ENCODE measurements around the gene DVL2. TPM values are rescaled to one million over a fixed set of nuclear protein-coding genes. Genes with fewer than 3 reads are reported as not detected.

The DVL2 gene
- total RNA-seq, 1 donor from 2014 or later, result 34.4 TPM

DNA sequence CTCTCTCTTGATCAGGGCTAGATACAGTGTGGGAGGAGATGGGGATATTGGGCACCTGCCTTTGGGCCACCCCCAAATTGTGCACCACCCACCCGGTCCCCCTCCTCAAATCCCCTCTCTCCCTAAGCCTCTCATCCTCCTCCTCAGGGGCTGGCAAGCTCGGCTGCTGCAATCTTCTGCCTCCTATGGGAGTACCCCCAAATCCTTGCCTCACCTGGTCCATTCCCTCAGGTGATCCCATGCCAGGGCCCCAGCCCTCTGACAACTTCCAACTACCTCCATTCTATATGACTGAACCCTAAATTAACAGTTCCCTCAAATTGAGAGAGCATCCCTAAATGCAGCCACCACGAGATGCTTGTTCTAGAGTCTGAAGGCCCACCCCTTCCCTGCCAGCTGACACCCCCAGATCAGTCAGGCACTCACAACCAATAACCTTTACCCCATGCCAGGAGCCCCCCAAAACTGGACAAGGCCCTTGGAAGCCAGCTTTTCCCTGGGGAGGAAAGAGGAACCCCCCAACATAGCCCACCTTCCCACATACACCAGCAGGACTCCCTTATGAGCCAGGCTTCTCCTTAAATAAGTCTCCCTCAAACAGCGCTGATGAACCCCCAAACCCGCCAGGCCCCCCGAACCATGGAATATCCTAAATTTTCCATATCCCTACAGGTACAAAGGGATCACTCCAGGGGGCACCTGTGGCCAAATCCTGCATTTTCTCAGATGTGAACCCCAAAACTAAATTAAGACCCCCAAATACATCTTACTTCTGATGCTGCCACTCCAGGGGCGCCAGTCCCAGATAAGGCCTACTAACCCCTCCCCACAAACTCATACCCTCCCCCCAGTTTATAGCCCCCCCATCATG is 17.8 kb downstream of the DVL2 start:
- Histone ChIP-seq H3K4me3 (ENCODE audit: insufficient read depth, low read depth, low read length) (peak overlapping the region; percentile 65), H3K36me3 (ENCODE audit: insufficient read depth, low read length) (no peaks in the 10 kb centered on the region), H2AFZ (ENCODE audit: low read depth, low read length) (no peak overlapping the region), H3K27me3 (ENCODE audit: insufficient read depth, low read length) (no peaks in the 10 kb centered on the region), H3K79me2 (ENCODE audit: insufficient read depth, low read length) (peaks cover 62% of the 10 kb centered on the region), H3K27ac (ENCODE audit: low read depth, low read length) (no peak overlapping the region), H3K9me3 (ENCODE audit: insufficient read depth, low read depth, low read length) (no peaks in the 10 kb centered on the region), H4K20me1 (ENCODE audit: insufficient read depth, low read length) (peaks cover 57% of the 10 kb centered on the region), H3K4me1 (ENCODE audit: insufficient read depth, low read length) (peaks cover 49% of the 10 kb centered on the region), H3K4me2 (ENCODE audit: low read length) (peak overlapping the region; percentile 92), H3K9ac (ENCODE audit: low read length) (peak overlapping the region; percentile 79)
- Mint-ChIP-seq H3K4me3 (ENCODE audit: unreplicated experiment) (peak overlapping the region; percentile 82), H3K27ac (ENCODE audit: unreplicated experiment) (peak overlapping the region; percentile 42), H3K36me3 (ENCODE audit: low read depth, unreplicated experiment) (peaks cover 9% of the 10 kb centered on the region), H3K4me1 (ENCODE audit: low read depth, unreplicated experiment) (peaks cover 33% of the 10 kb centered on the region), H3K27me3 (ENCODE audit: low read depth, unreplicated experiment) (no peaks in the 10 kb centered on the region), H3K9me3 (ENCODE audit: unreplicated experiment) (no peaks in the 10 kb centered on the region)
- TF ChIP-seq EZH2 (IDR thresholded peaks at IDR 0.05; ENCODE audit: insufficient read depth, low read length), result no peak
- TF ChIP-seq, protein P1, sequence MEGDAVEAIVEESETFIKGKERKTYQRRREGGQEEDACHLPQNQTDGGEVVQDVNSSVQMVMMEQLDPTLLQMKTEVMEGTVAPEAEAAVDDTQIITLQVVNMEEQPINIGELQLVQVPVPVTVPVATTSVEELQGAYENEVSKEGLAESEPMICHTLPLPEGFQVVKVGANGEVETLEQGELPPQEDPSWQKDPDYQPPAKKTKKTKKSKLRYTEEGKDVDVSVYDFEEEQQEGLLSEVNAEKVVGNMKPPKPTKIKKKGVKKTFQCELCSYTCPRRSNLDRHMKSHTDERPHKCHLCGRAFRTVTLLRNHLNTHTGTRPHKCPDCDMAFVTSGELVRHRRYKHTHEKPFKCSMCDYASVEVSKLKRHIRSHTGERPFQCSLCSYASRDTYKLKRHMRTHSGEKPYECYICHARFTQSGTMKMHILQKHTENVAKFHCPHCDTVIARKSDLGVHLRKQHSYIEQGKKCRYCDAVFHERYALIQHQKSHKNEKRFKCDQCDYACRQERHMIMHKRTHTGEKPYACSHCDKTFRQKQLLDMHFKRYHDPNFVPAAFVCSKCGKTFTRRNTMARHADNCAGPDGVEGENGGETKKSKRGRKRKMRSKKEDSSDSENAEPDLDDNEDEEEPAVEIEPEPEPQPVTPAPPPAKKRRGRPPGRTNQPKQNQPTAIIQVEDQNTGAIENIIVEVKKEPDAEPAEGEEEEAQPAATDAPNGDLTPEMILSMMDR (IDR thresholded peaks at IDR 0.05; ENCODE audit: insufficient read depth, low read depth, low read length), result no peak
- DNase-seq (ENCODE audit: low read depth) (no peak), FAIRE-seq (no peak)

DNA sequence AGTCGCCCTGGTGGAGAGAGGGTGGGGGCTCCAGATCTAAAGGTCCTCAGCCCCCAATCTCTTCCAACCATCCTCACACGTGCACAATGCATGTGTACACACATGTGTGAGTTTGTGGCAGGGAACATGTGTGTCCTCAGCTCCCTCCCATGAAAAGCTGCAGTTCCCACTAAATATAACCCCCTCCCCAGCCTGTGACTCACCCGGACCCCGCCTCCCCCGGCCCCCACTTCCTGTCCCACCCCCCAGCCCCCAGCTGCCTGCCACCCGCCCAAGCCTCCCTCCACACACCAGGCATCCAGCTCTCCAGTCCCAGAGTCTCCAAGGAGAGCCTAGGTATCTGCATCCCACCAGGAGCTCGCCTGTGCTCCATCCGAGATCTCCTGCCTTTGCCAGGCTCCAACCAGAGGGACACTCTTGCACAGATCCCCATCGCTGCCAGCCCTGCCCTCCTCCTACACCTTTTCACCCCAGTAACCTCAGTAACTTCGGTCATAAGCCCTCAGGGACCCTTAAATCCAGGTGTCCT is 18.6 kb downstream of the DVL2 start:
- FAIRE-seq (no peak), DNase-seq (ENCODE audit: low read depth) (no peak)
- TF ChIP-seq, protein P1 (IDR thresholded peaks at IDR 0.05; ENCODE audit: insufficient read depth, low read depth, low read length), result no peak
- TF ChIP-seq EZH2 (IDR thresholded peaks at IDR 0.05; ENCODE audit: insufficient read depth, low read length), result no peak
- H3K9ac ChIP-seq (ENCODE audit: low read length), result peak overlapping the region; percentile 79
- Mint-ChIP-seq H3K9me3 (ENCODE audit: unreplicated experiment) (no peaks in the 10 kb centered on the region), H3K36me3 (ENCODE audit: low read depth, unreplicated experiment) (peaks cover 7% of the 10 kb centered on the region), H3K27ac (ENCODE audit: unreplicated experiment) (peak overlapping the region; percentile 42), H3K27me3 (ENCODE audit: low read depth, unreplicated experiment) (no peaks in the 10 kb centered on the region), H3K4me1 (ENCODE audit: low read depth, unreplicated experiment) (peaks cover 29% of the 10 kb centered on the region), H3K4me3 (ENCODE audit: unreplicated experiment) (peak overlapping the region; percentile 84)
- no peaks in the 10 kb centered on the region for H3K9me3 ChIP-seq (ENCODE audit: insufficient read depth, low read depth, low read length)
- no peak overlapping the region for H2AFZ ChIP-seq (ENCODE audit: low read depth, low read length)
- peak overlapping the region; percentile 69 for H3K4me3 ChIP-seq (ENCODE audit: insufficient read depth, low read depth, low read length)
- peak overlapping the region; percentile 73 for H3K27ac ChIP-seq (ENCODE audit: low read depth, low read length)
- H3K79me2 ChIP-seq (ENCODE audit: insufficient read depth, low read length), result peaks cover 61% of the 10 kb centered on the region
- H3K4me1 ChIP-seq (ENCODE audit: insufficient read depth, low read length), result peaks cover 44% of the 10 kb centered on the region
- H3K4me2 ChIP-seq (ENCODE audit: low read length), result peak overlapping the region; percentile 92
- H3K27me3 ChIP-seq (ENCODE audit: insufficient read depth, low read length), result no peaks in the 10 kb centered on the region
- no peaks in the 10 kb centered on the region for H3K36me3 ChIP-seq (ENCODE audit: insufficient read depth, low read length)
- peaks cover 55% of the 10 kb centered on the region for H4K20me1 ChIP-seq (ENCODE audit: insufficient read depth, low read length)

Data from astrocyte (in vitro differentiated cells and primary cell).